Thoracic aorta (tissue), 2 donors: Measurements from ENCODE around the gene C11orf58. TPM values are rescaled to one million over a fixed set of nuclear protein-coding genes. Genes with fewer than 3 reads are reported as not detected.

Experiments
- ATAC-seq: fragments of 150-250 bp; one replicate; pipeline ENCODE4 v1.8.0; 2017; ENCODE audit warnings: low read depth; ENCODE audit not compliant: insufficient number of reproducible peaks, low FRiP score
- DNase-seq: peaks from one replicate; pipeline ENCODE4 v3.0.0-alpha.2; 2020; ENCODE audit warnings: low spot score
- H3K27ac ChIP-seq, 2 donors: fragments of 200-600 bp; sonication (generic); 1 replicate in 1 of 2; 2 replicates in 1 of 2; pipeline ENCODE4 v1.5.1; 2016; ENCODE audit warnings: mild to moderate bottlenecking in 2 of 2, moderate library complexity in 2 of 2
- H3K27me3 ChIP-seq: fragments of 200-600 bp; sonication (generic); replicated peaks from 2 replicates; pipeline ENCODE4 v1.6.0; 2016; ENCODE audit warnings: mild to moderate bottlenecking; ENCODE audit not compliant: insufficient read depth
- H3K36me3 ChIP-seq: fragments of 200-600 bp; sonication (generic); one replicate; pipeline ENCODE4 v1.5.1; 2016
- H3K4me1 ChIP-seq, 2 donors: fragments of 200-600 bp; sonication (generic); 1 replicate in 1 of 2; 2 replicates in 1 of 2; pipeline versions ENCODE4 v1.5.1 to v1.6.0; 2016; ENCODE audit warnings: low read depth in 2 of 2, mild to moderate bottlenecking in 1 of 2; ENCODE audit not compliant: control insufficient read depth in 1 of 2
- H3K4me3 ChIP-seq: fragments of 200-600 bp; sonication (generic); 2 replicates; pipeline ENCODE4 v1.5.1; 2016; ENCODE audit warnings: mild to moderate bottlenecking
- H3K9me3 ChIP-seq: fragments of 200-600 bp; sonication (generic); 2 replicates; pipeline ENCODE4 v1.5.1; 2016
- total RNA-seq, 2 donors: library from RNA; depleted of rRNA; stranded (reverse); fragments of >200 nt; gene quantifications; one replicate each; pipeline versions ENCODE4 v1.1.0 to v1.2.3, GENCODE V29; 2016
- TF ChIP-seq, protein P1 (sequence below): fragments of 200-600 bp; sonication (generic); IDR thresholded peaks from one replicate; pipeline ENCODE4 v1.5.1; 2019; ENCODE audit warnings: antibody characterized with exemption

Gene C11orf58
- total RNA-seq, 2 donors from 2014 or later, result 104 to 161 TPM

DNA sequence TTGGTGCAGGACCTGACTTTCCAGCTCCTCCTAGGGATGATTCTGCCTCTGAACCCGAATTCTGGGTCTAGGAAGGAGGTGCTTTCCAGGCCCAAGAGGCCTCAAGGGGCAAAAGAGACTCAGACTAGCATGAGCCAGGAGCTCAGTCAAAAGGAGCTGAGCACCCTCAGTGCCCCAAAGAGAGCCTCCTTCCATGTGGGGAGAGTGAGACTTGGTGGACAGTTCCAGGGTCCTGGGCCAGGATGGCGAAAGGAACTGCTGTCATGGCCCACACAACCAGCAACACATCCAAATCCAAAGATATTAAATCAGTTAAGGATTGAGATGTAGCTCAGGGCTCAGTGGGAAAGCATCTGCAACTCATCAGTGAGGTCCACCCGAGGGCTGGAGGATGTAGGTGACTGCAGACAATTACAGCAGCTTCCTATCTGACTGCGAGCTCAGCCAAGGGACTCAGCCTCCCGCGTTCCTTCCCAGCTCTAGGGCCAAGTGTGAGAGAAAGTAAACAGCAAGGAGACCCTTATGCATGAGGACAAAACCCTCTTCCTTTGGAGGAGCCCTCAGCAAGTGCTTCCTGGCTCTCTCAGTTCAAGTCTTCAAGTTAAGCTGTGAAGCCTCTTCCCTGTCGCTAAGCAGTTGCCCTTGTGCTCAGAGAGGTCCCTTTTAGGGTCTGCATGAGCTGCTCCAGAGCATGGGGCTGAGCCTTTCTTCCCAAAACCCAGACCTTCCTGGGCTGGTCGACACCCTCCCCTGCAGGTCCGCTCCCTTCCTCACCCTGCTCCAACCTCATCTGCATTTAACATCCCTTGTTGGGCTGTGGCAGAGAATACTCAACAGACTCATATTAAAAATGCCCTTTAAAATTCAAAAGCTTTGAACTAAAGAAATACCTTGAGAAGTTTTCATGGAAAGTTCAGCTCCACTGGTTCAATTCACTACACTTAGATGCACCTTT lies 35.8 kb downstream of the C11orf58 start:
- Histone ChIP-seq H3K9me3 (no peaks in the 10 kb centered on the region), H3K27ac (no peak overlapping the region), H3K4me3 (no peak overlapping the region), H3K36me3 (no peaks in the 10 kb centered on the region), H3K27me3 (no peaks in the 10 kb centered on the region), H3K4me1 (no peaks in the 10 kb centered on the region)
- DNase-seq (no peak), ATAC-seq (no peak)
- TF ChIP-seq, protein P1, sequence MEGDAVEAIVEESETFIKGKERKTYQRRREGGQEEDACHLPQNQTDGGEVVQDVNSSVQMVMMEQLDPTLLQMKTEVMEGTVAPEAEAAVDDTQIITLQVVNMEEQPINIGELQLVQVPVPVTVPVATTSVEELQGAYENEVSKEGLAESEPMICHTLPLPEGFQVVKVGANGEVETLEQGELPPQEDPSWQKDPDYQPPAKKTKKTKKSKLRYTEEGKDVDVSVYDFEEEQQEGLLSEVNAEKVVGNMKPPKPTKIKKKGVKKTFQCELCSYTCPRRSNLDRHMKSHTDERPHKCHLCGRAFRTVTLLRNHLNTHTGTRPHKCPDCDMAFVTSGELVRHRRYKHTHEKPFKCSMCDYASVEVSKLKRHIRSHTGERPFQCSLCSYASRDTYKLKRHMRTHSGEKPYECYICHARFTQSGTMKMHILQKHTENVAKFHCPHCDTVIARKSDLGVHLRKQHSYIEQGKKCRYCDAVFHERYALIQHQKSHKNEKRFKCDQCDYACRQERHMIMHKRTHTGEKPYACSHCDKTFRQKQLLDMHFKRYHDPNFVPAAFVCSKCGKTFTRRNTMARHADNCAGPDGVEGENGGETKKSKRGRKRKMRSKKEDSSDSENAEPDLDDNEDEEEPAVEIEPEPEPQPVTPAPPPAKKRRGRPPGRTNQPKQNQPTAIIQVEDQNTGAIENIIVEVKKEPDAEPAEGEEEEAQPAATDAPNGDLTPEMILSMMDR, result no peak

DNA sequence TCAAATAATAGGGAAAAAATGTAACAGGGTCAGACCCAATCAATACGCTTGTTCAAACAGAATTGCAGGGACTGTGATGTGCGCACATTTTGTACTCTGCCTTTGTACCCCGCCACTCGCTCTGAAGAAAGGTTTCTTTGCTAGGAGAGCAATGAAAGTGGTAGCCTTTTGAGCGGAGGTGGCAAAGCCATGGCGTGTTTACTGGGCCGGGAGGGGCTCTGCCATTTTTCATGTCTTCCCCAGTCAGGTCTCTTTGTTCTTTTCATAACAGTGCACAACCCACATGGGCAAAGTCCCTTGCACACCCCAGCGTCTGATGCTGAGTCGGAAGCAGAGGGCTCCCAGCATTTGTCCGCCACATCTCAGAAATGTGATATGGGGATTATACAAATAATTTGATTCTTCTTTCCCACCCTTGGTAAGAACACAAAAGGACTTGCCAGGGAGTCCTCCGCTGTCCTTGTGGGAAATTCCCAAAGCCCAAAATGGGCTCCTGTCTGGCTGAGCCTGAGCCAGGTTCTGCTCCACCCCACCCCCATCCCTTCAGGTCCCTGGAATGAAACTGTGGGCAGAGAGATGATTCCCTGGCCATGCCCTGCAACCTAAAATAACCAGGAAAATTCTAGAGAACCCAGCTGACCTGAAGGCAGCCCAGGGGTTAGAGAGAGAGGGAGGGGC lies 36.6 kb downstream of the C11orf58 start:
- Histone ChIP-seq H3K36me3 (no peaks in the 10 kb centered on the region), H3K4me1 (no peaks in the 10 kb centered on the region), H3K4me3 (no peak overlapping the region), H3K27me3 (no peaks in the 10 kb centered on the region), H3K27ac (no peak overlapping the region), H3K9me3 (no peaks in the 10 kb centered on the region)
- ATAC-seq (no peak), DNase-seq (no peak)
- TF ChIP-seq, protein P1, result no peak

GRCh38 chr11:16775614-16776283 lies 37.3 kb downstream of the C11orf58 start:
- Histone ChIP-seq H3K27ac (no peak overlapping the region), H3K9me3 (no peaks in the 10 kb centered on the region), H3K27me3 (no peaks in the 10 kb centered on the region), H3K4me3 (no peak overlapping the region), H3K4me1 (no peaks in the 10 kb centered on the region), H3K36me3 (no peaks in the 10 kb centered on the region)
- TF ChIP-seq, protein P1, result no peak
- no peak for DNase-seq
- ATAC-seq, result no peak

GRCh38 chr11:16776711-16777612 lies 38.5 kb downstream of the C11orf58 start:
- TF ChIP-seq, protein P1, result no peak
- H3K27me3 ChIP-seq, result no peaks in the 10 kb centered on the region
- no peaks in the 10 kb centered on the region for H3K4me1 ChIP-seq
- no peak overlapping the region for H3K27ac ChIP-seq
- no peak for DNase-seq
- H3K9me3 ChIP-seq, result no peaks in the 10 kb centered on the region
- ATAC-seq, result no peak
- H3K4me3 ChIP-seq, result no peak overlapping the region
- H3K36me3 ChIP-seq, result no peaks in the 10 kb centered on the region
